Smooth muscle cell (in vitro differentiated cells): Measurements from ENCODE around the gene SPRR4. TPM values are rescaled to one million over a fixed set of nuclear protein-coding genes. Genes with fewer than 3 reads are reported as not detected.
"Not testable (repeated sequence)": the region's sequence is repeated elsewhere in the genome, so short reads cannot be mapped to it uniquely, and the experiment has no call there.

ENCODE experiments used
- DNase-seq: peaks from one replicate; lab custom pipeline; 2025; ENCODE audit not compliant: unreplicated experiment; lab: John Stamatoyannopoulos, UW
- H2AFZ ChIP-seq: fragments of 200-600 bp; sonication (generic); 2 replicates; pipeline ENCODE4 v1.6.0; 2016; ENCODE audit warnings: antibody characterized with exemption, low read depth, mild to moderate bottlenecking
- H3F3A ChIP-seq: fragments of 200-600 bp; sonication (generic); 2 replicates; pipeline ENCODE4 v1.6.0; 2017; ENCODE audit warnings: antibody characterized with exemption, low read depth
- H3K27ac ChIP-seq: fragments of 200-600 bp; sonication (generic); 2 replicates; pipeline ENCODE4 v1.5.1; 2016; ENCODE audit warnings: low read depth, mild to moderate bottlenecking
- H3K27me3 ChIP-seq: fragments of 200-600 bp; sonication (generic); 2 replicates; pipeline ENCODE4 v1.6.1; 2016; ENCODE audit warnings: low read depth, mild to moderate bottlenecking
- H3K36me3 ChIP-seq: fragments of 200-600 bp; sonication (generic); 2 replicates; pipeline ENCODE4 v1.5.1; 2016; ENCODE audit warnings: low read depth
- H3K4me1 ChIP-seq: fragments of 200-600 bp; sonication (generic); 2 replicates; pipeline ENCODE4 v1.5.1; 2016; ENCODE audit warnings: low read depth
- H3K4me2 ChIP-seq: fragments of 200-600 bp; sonication (generic); 2 replicates; pipeline ENCODE4 v1.6.0; 2016; ENCODE audit warnings: mild to moderate bottlenecking
- H3K4me3 ChIP-seq: fragments of 200-600 bp; sonication (generic); 2 replicates; pipeline ENCODE4 v1.5.1; 2016; ENCODE audit warnings: mild to moderate bottlenecking
- H3K79me2 ChIP-seq: fragments of 200-600 bp; sonication (generic); 2 replicates; pipeline ENCODE4 v1.6.0; 2016; ENCODE audit warnings: low read depth, mild to moderate bottlenecking
- H3K9ac ChIP-seq: fragments of 200-600 bp; sonication (generic); 2 replicates; pipeline ENCODE4 v1.6.0; 2016; ENCODE audit warnings: low read depth
- H3K9me3 ChIP-seq: fragments of 200-600 bp; sonication (generic); replicated peaks from 2 replicates; pipeline ENCODE4 v1.5.1; 2016; ENCODE audit warnings: low read depth
- H4K20me1 ChIP-seq: fragments of 200-600 bp; sonication (generic); 2 replicates; pipeline ENCODE4 v1.6.0; 2016; ENCODE audit warnings: low read depth
- CTCF ChIP-seq: fragments of 200-600 bp; sonication (generic); IDR thresholded peaks from 2 replicates; pipeline ENCODE4 v1.5.1; 2017; ENCODE audit warnings: borderline replicate concordance, mild to moderate bottlenecking, antibody characterized with exemption; ENCODE audit not compliant: insufficient read depth, poor library complexity, severe bottlenecking
- WGBS: methylation state at CpG from one replicate; pipeline ENCODE4 v1.1.7; 2016; ENCODE audit warnings: low lambda C conversion rate; 5-methylcytosine and 5-hydroxymethylcytosine counted together
- polyA plus RNA-seq: library from polyadenylated mRNA; unstranded; fragments of >200 nt; fragmentation: Nextera tagmentation; extraction: Ambion mirVana; gene quantifications from 2 replicates; pipeline ENCODE4 v1.2.1, GENCODE V29; 2016
- total RNA-seq: library from RNA; depleted of rRNA; stranded (reverse); fragments of >200 nt; gene quantifications from 2 replicates; pipeline ENCODE4 v1.2.3, GENCODE V29; 2014

Gene SPRR4
- total and polyA plus RNA-seq, 2 experiments from 2014 or later, result 5.9 TPM; not detected in 1

- H3K27me3 ChIP-seq, result no peaks in the 10 kb centered on the region
- H3K79me2 ChIP-seq, result no peaks in the 10 kb centered on the region
- H2AFZ ChIP-seq, result no peak overlapping the region
- H3F3A ChIP-seq, result no peaks in the 10 kb centered on the region
- H3K4me1 ChIP-seq, result no peaks in the 10 kb centered on the region
- H3K4me3 ChIP-seq, result no peak overlapping the region
- no peak overlapping the region for H3K9ac ChIP-seq
- H4K20me1 ChIP-seq, result no peaks in the 10 kb centered on the region
- no peaks in the 10 kb centered on the region for H3K9me3 ChIP-seq
- no peak overlapping the region for H3K27ac ChIP-seq
- 71% methylated on average over 4 of the region's 4 CpGs for WGBS
- no peaks in the 10 kb centered on the region for H3K36me3 ChIP-seq
- no peak overlapping the region for H3K4me2 ChIP-seq
- TF ChIP-seq CTCF, result no peak
- no peak for DNase-seq
These were observed 28.0 kb downstream of the SPRR4 start for GRCh38 chr1:152998476-152998875.

GRCh38 chr1:152999818-153000217 lies 29.4 kb downstream of the SPRR4 start:
- Histone ChIP-seq H3F3A (no peaks in the 10 kb centered on the region), H3K9me3 (no peaks in the 10 kb centered on the region), H3K4me1 (no peaks in the 10 kb centered on the region), H3K79me2 (no peaks in the 10 kb centered on the region), H3K9ac (no peak overlapping the region), H4K20me1 (no peaks in the 10 kb centered on the region), H3K27ac (no peak overlapping the region), H2AFZ (no peak overlapping the region), H3K27me3 (no peaks in the 10 kb centered on the region), H3K4me2 (no peak overlapping the region), H3K4me3 (no peak overlapping the region), H3K36me3 (no peaks in the 10 kb centered on the region)
- WGBS, result 60% methylated on average over 6 of the region's 6 CpGs
- no peak for DNase-seq
- no peak for TF ChIP-seq CTCF

GRCh38 chr1:153000294-153000693 lies 29.8 kb downstream of the SPRR4 start:
- no peak for DNase-seq
- Histone ChIP-seq H3F3A (no peaks in the 10 kb centered on the region), H3K9ac (no peak overlapping the region), H2AFZ (no peak overlapping the region), H3K4me2 (no peak overlapping the region), H3K9me3 (no peaks in the 10 kb centered on the region), H3K79me2 (no peaks in the 10 kb centered on the region), H3K36me3 (no peaks in the 10 kb centered on the region), H4K20me1 (no peaks in the 10 kb centered on the region), H3K27ac (no peak overlapping the region), H3K27me3 (no peaks in the 10 kb centered on the region), H3K4me3 (no peak overlapping the region), H3K4me1 (no peaks in the 10 kb centered on the region)
- no peak for TF ChIP-seq CTCF
- WGBS, result 63% methylated on average over 1 of the region's 1 CpG

- H3K27ac ChIP-seq, result no peak within 1 kb of the TSS
- no peaks in the 10 kb centered on the region for H3K36me3 ChIP-seq
- no peak for DNase-seq
- 48% methylated on average over 2 of the region's 2 CpGs for WGBS
- no peaks in the 10 kb centered on the region for H3F3A ChIP-seq
- H2AFZ ChIP-seq, result no peak within 1 kb of the TSS
- no peak within 1 kb of the TSS for H3K4me2 ChIP-seq
- no peaks in the 10 kb centered on the region for H3K79me2 ChIP-seq
- TF ChIP-seq CTCF, result no peak
- no peaks in the 10 kb centered on the region for H3K9me3 ChIP-seq
- H3K27me3 ChIP-seq, result no peaks in the 10 kb centered on the region
- H3K4me1 ChIP-seq, result no peaks in the 10 kb centered on the region
- H4K20me1 ChIP-seq, result no peaks in the 10 kb centered on the region
- H3K4me3 ChIP-seq, result no peak within 1 kb of the TSS
- no peak within 1 kb of the TSS for H3K9ac ChIP-seq
These were observed 30.9 kb downstream of the SPRR4 start, which contains the start of gene SPRR3 for GRCh38 chr1:153001382-153001781. Gene SPRR3, plus strand, starts transcription at chr1:153001749. Its CDS starts 1,272 bp downstream, at chr1:153003021.

GRCh38 chr1:153011235-153011758 lies 40.8 kb downstream of the SPRR4 start:
- not testable (repeated sequence) for H3K4me2 ChIP-seq, H2AFZ ChIP-seq, H3K9me3 ChIP-seq, H3F3A ChIP-seq, H3K4me1 ChIP-seq, H3K27me3 ChIP-seq, H3K9ac ChIP-seq, H3K36me3 ChIP-seq, DNase-seq, H3K27ac ChIP-seq, H3K4me3 ChIP-seq, H3K79me2 ChIP-seq, H4K20me1 ChIP-seq
- 59% methylated on average over 8 of the region's 8 CpGs for WGBS

- H3K4me2 ChIP-seq, H3K4me1 ChIP-seq, H2AFZ ChIP-seq: not testable (repeated sequence)
These were observed 51.4 kb downstream of the SPRR4 start for GRCh38 chr1:153021829-153022228.

More at GRCh38 chr1:153021829-153022228, 51.4 kb downstream of the SPRR4 start:
- not testable (repeated sequence) for H3K27me3 ChIP-seq, H3K79me2 ChIP-seq, H3K36me3 ChIP-seq, DNase-seq, H4K20me1 ChIP-seq, H3F3A ChIP-seq, H3K9me3 ChIP-seq, H3K27ac ChIP-seq, H3K9ac ChIP-seq, H3K4me3 ChIP-seq
- WGBS, result 31% methylated on average over 2 of the region's 2 CpGs
